Globus pallidus (tissue), 1 donor: ENCODE measurements around the gene GALNT18.

Experiments
- DNase-seq: peaks from one replicate; pipeline ENCODE4 v3.0.0-alpha.2; 2015; ENCODE audit warnings: low spot score

Gene GALNT18

DNA sequence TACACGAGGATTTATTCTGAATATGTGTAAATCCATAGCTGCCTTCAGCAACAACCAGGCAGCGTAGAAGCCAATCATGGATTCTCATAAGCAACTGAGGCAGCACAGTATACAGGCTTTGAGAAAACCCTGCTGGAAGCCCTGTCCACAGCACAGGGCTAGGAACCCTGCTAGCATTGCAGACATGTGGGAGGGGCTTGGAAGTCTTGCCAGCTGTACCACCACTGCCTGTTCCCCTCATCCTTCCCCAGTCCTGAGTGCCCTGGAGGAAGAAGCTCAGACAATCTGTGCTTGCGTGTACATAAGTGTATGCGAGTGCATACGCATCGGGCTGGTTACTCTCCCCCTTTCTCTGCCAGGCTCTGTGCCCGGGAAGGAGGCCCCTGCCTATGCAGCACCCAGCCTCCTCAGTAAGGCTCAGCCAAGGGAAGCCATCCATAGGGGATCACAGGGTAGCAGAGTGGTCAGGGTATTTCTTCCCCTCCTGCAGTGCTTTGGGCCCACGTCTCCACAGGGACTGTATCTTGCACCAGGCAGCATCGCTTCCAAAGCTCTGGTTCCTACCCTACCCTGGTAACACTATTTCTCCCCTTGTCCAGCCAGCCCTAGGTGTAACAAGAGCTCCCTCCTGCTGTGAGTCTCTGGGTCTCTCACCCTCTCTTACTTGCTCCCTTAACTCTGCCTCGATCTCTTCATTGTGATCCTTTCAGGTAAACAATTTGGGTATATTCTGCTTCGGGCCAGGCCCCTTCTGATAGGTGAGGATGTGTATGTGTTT, 90.5 kb downstream of the GALNT18 start:
- DNase-seq, result no peak

DNA sequence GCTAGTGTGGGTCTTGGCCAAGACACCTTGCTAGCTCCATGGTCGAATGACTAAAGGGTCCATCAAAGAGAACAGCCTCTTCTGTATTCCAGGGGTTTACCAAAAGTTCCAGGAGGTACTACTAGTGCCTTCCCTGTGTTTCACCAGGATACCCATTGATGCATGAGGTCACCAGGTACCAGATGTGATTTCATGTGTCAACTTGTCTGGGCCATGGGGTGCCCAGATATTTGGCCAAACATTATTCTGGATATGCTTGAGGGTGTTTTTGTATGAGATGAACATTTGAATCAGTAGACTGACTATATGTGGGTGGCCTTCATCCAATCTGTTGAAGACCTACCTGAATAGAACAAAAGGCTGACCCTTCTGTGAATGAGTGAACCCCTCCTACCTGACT, 92.8 kb downstream of the GALNT18 start:
- no peak for DNase-seq

DNA sequence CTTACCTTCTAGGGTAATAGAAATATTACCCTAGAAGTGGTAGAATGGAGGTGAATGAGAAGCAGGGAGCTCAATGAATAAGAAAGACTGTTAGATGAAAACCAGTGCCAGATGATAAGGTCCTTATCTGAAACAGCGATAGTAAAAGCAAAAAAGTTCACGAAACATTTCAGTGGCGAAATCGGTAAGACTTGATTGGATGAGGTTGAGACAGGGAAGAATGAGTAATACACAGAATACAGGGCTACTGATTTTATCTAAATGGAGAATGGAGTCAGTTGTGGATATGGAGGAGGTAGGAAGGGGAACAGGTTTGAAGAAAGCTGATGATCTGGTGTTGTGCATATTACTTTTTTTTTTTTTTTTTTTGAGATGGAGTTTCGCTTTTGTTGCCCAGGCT, 96.5 kb downstream of the GALNT18 start:
- DNase-seq, result no peak

DNA sequence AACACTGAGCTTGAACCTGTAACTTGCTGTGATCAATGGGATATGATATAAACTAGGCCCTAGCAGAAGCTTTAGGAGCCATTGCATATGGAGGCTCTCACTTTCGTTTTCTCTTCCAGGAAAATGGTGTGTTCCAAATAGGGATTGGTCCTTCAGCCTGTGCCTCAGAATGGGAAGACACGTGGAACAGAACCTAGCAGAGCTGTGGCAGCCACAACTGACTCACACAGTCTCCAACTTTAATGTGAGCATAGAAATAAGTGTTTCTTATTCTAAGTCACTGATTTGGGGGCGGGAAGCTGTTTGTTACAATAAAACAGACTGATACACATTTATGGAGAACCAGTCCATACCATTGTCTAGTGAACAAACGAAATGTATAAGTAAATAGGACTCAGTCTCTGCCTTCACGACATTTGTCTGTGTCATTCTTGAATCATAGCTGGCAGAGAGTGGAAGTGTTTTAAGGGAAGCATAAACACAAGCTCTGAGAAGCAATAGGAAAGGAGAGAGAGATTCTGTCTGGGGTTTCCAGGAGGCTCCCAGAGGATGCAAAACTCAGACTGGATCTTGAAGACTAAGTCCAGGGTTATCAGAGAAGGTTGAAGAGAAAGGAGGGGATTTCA, 97.3 kb downstream of the GALNT18 start:
- DNase-seq, result no peak

DNA sequence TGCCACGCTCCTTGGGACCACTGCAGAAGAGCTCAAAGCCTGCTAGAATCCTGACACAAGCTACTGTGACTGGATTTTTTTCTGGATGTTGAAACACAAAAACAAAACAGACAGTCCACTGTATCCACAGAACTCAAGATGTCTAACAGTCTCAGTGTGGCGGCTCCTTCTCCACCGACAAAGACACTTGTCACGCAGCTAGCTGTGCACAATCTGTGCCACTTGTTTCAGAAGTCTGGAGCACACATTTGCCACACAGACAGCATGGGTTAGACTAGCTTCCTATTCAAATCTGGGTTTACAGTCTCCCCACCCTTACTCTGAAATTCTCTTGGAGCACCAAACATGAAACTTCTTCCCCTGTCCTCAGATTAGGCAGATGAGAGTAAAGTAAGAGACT, 99.2 kb downstream of the GALNT18 start:
- no peak for DNase-seq

DNA sequence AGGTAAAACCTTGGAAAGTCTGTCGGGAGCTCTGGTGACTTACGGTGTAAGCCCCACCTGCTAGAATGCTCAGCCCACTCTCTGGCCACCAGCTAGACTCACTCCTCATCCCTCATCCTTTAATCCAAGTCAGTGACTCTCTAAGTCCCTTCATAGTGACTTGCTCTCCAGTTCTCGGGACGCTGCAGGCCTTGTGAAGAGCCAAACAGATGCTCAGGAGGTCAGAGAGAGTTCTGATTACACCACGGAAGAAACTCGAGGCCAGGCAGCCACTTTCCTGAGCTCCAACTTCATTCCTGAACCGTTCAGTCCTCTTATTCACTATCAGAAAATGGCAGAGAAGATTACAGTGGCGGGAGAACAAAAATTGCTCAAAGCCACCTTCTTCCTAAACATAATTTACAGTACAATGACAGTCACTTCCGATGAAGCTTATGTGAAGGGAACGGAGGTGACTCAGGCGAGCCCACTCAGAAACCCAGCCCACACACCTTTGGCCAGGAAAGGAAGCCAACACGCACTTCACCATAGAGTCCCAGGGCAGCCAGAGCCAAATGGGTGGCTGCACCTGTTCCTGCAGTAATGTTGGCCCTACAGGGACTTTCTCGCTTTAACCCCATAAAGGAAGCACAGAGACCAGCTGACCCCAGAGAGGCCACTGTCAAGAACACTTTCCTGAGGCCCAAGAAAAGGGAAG, 100.4 kb downstream of the GALNT18 start:
- no peak for DNase-seq

DNA sequence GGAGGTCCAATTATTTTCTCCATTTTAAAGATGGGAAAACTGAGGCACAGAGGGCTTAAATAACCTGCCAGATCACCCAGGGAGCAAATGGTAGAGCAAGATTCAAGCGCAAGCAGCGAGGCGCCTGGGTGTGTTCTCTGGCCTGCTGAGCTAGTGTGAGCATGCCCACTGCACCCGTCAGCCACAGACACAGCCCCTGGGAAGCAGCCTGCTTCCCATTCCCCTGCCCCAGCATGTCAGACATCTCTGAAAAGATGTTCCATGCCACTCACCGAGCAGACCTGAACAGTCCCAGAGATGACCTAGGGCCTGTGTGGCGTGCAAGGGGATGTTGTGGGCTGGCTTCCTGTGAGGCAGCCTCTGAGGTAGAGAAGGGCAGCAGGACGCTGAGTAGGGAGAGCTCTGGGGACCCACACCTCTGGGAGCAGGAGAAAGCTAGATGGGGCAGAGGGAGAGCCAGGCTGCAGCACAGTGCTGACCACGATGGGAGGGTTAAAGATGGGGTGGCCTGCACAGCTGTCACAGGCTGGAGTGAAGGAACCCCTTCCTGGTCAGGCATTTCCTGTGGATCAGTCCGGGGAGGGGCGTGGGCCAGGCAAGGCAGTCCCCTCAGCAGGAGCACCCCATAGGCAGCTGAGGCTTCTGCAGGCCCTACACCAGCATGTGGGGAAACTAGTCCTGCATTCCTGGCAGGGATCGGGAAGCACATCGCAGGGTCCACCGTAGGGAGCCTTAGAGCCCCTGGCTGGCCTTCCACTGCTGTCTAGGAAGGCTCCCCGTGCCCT, 101.4 kb downstream of the GALNT18 start:
- DNase-seq, result no peak

DNA sequence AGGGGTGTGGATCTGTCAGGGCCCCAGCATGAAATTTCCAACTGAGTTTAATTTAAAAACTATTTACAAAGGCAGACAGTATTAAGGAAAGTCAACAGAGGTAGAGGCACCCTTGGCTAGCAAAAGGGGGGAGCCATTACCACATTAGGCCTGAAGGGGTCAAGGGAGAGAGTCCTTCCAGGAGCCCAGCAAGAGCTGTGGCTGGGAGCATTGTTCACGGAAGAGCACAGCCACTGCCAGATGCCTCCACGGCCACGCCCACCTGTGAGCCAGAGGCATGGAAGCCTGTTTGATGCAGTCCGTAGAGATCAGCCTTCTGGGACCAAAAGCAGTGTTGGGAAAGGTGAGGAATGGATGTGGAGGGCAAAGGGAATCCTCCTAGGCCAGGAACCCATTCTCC, 102.6 kb downstream of the GALNT18 start:
- no peak for DNase-seq

DNA sequence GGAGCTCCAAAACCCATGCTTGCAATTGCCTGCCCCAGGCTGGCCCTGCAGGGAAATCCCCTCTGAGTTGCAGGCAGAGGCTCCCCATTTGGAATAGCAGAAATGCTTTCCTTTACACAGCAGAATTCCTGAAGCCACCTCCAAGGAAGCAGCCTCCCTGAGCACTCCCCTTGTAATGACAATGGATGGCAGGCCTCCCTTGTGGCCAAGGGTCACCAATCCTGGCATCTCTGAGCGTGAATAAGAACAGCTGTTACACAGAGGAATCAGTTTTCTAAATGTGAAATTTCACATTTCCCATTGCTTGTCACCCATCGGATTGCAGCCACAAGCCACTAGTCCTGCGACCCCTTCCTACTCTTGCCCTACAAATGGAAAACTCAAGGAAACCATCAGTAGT, 107.6 kb downstream of the GALNT18 start:
- no peak for DNase-seq

DNA sequence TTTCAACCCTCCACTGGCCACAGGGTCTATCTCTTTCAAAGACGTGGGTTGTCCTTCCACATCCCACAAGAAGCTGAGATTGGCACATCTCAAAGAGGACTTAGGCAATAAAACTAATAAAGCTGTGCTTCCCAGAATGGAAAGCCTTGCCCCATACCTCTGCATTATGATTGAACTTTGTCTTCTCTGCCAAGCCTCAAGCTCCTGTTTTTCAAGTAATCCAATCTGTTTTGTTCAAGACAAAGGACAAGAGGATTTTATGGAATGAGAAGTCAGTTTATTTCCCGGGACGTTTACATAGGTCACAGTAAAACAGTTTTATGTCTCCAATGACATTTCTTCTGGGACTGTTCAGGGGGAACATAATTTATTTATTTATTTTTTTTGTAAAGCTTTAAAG, 108.4 kb downstream of the GALNT18 start:
- no peak for DNase-seq

DNA sequence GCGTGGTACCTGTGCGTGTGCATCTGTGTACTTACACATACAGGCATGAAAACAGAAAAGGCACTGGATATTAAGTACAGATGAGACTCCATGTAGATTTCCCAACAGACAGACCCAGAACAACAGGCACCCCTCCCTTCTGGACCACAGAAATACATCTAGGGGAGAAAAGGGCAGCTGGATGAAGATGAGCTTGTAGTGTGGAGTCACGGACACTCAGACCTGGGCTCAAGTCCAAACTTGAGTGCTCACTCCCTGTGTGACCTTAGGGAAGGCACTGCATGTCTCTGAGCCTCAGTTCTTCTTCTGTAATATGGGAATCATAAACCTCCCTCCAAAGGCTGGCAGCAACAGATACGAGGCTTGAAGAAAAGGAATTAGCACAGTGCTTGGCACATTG, 108.9 kb downstream of the GALNT18 start:
- no peak for DNase-seq

DNA sequence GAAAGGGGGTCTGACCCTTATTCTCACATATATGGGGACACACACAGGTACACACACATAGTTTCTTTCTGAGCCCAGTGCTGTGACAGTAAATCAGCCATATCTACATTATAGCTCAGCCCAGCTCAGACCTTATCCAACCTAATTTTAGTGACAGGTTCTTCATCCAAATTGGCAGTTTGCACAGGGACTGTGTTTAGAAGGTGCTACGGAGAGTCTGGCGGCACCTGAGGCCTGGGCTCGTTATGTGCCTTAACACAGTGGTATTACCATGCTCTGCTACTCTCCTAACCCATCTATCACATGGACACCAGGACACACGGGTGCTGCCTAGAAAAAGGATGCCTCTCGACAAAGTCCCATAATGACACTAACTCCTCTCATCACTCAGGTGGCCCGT, 109.3 kb downstream of the GALNT18 start:
- DNase-seq, result no peak

DNA sequence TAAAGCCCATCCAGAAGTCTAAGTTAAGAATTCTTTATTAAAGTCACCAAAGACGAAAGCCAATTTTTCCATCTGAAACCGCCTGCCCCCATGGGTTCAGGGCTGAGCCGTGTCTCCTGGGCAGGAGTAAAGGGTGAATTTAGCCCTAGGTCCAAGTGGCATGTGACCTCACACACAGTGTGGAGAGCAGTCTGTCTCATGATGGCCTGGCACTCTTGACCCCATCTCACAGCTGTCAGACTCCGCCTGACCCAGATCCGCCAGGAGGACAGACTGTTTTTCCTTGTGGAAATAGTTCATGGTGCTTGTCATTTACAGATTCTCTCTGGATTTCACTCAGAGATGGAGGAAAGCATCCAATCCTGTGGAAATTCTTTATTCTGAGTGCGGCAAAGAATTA, 109.7 kb downstream of the GALNT18 start:
- no peak for DNase-seq

DNA sequence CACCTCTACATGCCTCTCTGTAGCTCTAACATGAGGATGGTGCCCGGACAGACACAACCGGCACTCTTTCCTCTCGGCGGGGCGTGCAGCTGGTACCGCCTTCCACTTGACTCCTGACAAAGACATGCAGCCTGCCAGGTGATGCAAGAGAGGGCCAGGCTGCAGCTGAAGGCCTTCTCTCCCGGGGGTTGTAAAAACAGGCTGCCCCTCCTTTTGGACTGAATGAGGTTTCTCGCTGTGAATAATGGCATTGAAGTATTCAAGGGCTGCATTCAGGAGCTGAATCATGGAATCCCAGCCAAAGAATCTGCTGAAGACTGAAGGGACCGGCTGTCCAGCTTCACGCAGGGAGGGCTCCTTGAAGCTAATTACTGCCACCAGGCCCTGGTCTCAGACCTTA, 110.9 kb downstream of the GALNT18 start:
- DNase-seq, result peak; percentile 69

DNA sequence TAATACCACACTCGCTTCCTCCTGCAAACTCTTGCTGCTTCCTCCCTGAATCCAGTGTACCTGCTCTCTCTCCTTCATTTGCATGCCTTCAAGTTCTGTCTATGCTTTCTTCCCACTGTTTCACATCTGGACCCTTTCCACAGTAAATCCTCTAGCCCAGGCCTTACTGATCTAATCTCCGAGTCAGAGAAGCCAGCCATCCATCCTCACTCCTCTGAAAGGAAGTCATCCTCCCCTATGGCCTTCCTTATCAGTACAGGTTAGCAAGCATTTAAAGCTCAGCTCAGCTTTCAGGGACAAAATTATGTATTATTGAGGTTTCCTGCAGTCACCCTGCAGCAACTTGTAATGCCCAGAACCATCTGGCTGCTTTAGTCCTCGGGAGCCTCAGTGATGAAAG, 116.1 kb downstream of the GALNT18 start:
- DNase-seq, result no peak

DNA sequence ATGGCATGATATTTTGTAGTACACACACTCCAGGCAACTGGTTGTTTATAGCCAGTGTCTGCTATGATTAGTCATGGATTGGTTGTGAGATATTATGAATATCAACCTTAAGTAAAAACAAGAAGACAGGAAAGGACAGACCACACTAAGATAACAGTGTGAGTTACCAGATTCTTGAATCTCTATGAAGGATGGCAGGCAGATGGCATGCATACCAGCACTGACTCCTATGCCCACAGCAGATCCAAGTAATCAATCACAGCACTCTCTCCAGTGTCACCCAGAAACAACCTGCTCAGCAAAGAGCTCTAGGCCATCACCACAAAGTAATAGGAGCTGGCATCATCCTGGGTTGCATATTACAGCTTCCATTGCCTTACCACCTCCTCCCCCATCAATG, 116.6 kb downstream of the GALNT18 start:
- no peak for DNase-seq

DNA sequence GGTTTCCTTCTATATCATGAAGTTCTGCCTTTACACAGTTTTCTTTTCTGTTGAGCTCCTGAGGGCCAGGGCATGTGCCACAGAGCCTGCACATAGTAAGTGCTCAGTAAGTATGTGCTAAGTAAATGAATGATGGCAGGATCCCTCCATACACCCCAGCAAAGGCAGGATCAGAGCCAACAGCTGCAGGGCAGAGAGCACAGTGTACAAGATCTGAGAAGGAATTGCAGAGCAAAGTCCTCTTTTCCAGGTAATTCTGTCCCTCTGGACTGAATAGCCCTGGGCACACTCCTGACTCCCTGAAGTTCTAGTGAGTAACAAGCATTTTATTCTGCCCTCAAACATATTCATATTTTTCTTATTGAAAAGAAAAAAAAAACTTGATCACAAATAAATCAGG, 117.7 kb downstream of the GALNT18 start:
- no peak for DNase-seq

DNA sequence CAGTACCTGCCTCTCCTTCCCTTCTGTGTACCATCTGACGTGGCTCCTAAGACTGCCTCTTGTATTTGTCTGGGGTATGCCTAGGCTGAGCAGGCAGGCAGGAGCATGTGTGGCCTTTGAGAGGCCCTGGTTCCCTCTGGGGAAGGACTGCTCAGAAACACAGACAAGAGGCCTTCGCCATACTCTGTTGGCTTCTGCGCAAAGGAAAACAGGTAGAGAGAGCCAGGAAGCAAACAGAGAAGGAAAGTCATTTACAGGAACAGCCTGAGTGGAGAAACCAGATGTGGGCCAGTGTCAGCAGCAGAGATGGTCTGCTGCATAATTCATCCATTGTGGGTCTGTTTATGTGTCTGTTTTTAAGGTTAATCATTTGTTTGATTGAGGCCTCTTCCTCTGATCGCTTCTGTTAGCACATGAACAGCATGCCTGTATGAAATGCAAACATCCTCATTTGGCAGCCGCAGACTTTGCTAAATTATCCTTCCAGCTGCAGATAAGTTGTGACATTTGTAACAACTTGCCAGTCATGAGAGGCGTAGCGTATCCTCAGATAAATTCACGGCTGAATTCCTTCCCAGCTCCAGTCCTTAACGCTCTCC, 119.4 kb downstream of the GALNT18 start:
- DNase-seq, result no peak

DNA sequence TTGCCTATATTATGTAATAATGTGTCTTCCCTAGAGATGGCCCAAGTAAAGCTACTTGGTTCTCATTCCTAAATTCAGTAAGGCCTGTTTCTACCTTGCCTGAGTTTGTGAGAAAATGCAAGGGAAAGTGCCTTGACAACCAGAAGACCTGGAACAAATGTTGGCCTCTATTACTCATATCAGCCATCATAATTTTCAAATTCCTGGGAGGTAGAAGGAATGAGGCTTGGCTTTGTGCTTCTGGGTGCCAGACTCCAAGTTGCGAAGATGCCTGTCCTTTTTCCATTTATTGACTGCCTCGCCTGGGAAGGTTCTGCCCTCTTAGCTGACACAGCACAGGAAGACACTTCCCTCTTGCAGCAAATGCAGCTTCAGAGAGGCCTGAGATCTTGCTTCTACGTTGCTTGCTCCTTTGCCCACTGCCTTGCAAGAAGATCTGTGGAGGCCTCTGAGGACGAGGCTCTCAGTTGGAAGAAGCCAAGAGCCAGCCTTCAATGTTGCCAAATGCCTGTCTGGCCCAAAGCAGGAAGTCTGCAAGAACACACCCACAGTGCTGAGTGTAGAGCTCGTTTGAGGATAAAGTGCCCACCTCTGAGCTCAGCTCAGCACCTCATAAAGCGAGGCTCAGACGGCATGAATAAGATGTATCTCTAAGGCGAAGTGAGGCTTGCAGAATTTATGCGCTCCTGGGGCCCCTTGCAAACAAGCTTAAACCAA, 120.1 kb downstream of the GALNT18 start:
- DNase-seq, result no peak

DNA sequence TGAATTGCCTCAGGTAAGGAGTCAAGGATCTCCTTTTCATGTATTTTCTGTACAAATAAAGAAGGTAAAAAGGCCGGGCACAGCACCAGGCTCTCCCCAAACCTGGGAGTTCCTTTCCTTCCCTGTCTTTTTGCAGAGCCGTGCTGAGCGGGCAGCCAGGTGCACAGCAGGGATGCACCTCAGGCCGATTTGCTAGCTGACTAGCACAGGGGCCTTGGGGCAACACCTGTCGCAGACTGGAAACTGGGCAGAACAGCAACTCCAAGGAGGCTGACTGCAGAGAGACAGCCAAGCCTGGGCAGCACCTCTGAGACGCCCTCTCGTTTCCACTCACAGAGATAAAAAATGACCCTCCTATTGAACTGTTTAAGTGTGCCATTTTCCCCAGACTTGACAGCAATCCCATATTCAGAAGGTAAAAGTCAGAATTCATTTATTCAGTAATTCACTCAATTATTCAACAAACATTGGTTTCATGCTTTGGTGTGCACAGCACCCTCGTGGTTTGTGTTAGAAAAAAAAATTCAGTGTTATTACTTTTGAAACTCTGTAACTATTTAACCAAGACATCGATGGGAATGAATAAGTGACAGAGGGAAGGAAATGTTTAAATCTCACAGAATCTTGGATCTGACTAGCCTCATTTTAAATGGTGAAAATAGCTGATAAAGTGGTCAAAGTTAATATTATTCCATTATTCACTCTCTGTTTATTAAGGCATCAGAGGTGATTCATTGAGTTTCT, 120.9 kb downstream of the GALNT18 start:
- DNase-seq, result no peak

DNA sequence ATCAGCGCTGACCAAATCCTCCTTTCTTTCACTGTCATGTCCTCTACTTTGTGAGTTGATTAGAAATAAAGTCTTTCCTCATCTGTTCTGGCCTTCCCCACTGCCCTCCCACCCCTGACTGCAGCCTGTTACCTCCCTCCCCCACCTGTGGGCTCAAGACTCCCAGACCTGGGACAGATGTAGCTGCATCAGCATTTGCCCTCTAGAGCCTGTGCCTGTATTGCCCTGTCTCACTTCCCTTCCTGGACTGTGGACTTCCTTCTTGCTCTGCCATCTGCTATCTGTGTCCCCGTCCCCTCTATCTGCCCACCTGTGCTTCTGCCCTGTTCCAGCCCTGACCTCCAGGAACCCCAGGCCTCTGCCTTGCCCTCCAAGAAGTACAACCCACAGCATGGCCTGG, 122.5 kb downstream of the GALNT18 start:
- no peak for DNase-seq
